ENCODE results near the gene MATR3.
"Not testable (repeated sequence)": the region's sequence is repeated elsewhere in the genome, so short reads cannot be mapped to it uniquely, and the experiment has no call there.

MATR3 gene

DNA sequence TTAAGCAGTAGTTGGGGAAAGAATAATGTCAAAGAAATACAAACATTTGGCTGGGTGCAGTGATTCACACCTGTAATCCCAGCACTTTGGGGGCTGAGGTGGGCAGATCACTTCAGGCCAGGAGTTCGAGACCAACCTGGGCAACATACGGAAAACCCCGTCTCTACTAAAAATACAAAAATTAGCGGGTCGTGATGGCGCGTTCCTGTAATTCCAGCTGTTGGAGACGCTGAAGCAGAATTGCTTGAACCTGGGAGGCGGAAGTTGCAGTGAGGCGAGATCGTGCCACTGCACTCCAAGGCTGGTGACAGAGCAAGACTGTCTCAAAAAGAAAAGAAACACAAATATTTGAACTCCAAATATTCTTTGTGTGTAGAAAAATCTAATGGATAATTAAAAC lies 4.7 kb downstream of the MATR3 start:
- Mint-ChIP-seq H3K4me3 (peak overlapping the region; percentile 67), H3K9me3 (no peaks in the 10 kb centered on the region)
- DNase-seq (ENCODE audit: low spot score in 2 of 2) = no peak

DNA sequence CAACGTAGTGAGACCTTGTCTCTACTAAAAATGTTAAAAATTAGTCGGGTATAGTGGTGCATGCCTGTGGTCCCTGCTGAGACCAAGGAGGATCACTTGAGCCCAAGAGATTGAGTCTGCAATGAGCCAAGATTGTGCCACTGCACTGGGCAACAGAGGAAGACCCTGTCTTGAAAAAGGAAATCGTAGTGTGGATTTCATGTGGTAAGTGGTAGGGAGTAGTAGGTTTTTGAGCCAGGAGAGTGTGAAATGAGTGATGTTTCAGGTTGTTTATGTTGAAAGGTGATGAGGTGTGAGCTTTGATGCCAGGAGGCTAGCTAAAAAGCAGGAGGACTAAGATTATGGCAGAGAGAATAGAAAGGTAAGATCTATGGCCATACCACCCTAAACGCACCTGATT lies 5.9 kb downstream of the MATR3 start:
- Mint-ChIP-seq H3K4me1 (peaks cover 63% of the 10 kb centered on the region), H3K4me3 (peak overlapping the region; percentile 39), H3K27ac (peak overlapping the region; percentile 22), H3K27me3 (no peaks in the 10 kb centered on the region), H3K9me3 (no peaks in the 10 kb centered on the region), H3K36me3 (peaks cover 6% of the 10 kb centered on the region)
- DNase-seq (ENCODE audit: low spot score in 2 of 2) = no peak
- ATAC-seq (ENCODE audit: low read depth) = no peak

More for the DNA sequence above, 4.7 kb downstream of the MATR3 start:
- peaks cover 6% of the 10 kb centered on the region for H3K36me3 Mint-ChIP-seq
- no peak for ATAC-seq (ENCODE audit: low read depth)
- peaks cover 58% of the 10 kb centered on the region for H3K4me1 Mint-ChIP-seq
- H3K27me3 Mint-ChIP-seq = no peaks in the 10 kb centered on the region
- H3K27ac Mint-ChIP-seq = peak overlapping the region; percentile 22

DNA sequence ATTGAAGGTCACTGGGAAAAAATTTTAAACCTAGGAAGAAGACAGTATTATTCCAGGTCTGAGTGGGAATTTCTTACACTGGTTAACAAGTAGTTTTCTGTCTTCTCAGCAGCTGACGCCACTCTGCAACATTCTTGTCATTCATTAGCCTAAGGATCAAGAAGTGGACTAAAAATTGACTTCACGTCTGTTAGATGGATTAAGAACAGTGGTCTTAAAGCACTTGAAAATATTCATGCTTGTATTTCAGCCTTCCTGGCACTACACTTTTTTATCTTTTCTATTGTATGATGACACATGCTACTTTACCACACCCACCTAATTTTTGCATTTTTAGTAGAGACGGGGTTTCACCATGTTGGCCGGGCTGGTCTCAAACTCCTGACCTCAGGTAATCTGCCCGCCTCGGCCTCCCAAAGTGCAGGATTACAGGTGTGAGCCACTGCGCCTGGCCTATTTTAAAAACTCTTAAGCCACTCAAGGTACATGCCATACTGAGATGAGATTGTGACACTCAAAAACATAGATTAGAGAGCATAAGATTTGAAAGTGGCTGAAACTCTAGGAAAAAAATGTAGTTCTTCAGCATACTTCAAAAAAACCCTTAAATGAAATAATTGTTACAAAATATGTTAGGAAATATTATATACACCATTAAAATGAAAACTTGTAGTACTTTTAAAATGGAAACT lies 8.4 kb downstream of the MATR3 start:
- peak overlapping the region; percentile 83 for H3K27ac Mint-ChIP-seq
- ATAC-seq (ENCODE audit: low read depth) (no peak), DNase-seq (ENCODE audit: low spot score in 2 of 2) (no peak)
- no peaks in the 10 kb centered on the region for H3K27me3 Mint-ChIP-seq
- H3K36me3 Mint-ChIP-seq = peaks cover 4% of the 10 kb centered on the region
- peaks cover 65% of the 10 kb centered on the region for H3K4me1 Mint-ChIP-seq
- H3K4me3 Mint-ChIP-seq = peak overlapping the region; percentile 38
- no peaks in the 10 kb centered on the region for H3K9me3 Mint-ChIP-seq

DNA sequence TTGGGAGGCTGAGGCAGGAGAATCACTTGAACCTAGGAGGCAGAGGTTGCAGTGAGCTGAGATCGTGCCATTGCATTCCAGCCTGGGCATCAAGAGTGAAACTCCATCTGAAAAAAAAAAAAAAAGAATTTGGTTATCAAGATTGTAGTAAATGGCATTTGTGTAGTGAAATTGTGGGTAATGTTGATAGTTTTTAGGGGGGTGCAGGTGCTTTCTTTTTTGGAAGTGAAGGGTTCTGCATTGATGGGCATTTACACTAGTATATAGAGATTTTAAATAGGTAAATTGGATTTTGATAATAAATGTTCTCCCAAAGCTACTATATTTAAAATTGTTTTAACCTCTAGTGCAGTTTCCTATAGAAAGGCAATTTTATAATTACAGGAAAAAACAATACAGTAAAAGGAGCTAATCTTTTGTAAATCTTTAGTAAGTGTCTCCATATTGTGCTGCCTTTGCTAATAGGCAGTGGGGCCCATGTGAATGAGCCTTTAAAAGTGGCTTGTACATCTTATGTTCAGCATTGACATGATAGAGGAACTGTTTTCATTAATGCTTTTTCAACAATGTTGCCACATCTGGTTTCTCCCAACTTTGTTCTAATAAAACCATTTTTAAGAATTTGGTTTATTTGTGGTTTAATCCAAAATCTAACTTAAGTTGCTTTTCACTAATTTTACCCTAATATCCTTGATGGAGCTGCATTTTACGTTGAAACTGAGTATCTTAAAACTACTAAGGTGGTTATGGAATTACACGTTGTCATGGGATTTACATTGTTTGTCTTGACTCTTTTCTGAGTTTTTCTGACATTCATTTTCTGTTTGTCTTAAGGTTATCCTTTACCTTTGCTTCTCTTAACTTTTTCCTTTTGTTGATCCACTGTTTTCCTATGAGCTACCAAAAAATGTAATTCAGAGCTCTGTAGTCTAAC lies 11.1 kb downstream of the MATR3 start:
- H3K27ac Mint-ChIP-seq = peak overlapping the region; percentile 56
- peaks cover 60% of the 10 kb centered on the region for H3K4me1 Mint-ChIP-seq

DNA sequence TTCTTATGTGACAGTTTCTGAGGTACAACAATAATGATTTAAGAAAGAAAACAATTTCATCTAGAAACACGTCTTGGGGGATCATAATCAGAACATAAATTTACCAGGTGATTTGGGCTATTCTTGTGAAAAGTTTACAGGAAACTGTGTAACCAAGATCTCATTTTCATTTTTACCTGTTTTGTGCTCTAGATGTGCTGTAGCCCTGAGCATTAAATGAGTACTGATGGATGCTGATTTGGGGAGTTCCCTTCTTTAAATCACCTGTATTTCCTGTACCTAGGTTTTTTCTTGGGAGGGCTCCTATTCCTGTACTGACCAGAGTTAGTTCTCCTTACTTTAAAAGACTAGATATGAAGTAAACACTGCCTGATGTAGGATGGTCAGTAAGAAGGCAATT lies 12.7 kb downstream of the MATR3 start:
- Mint-ChIP-seq H3K9me3 (no peaks in the 10 kb centered on the region), H3K4me1 (peaks cover 60% of the 10 kb centered on the region), H3K4me3 (peak overlapping the region; percentile 21), H3K36me3 (peaks cover 12% of the 10 kb centered on the region), H3K27ac (peak overlapping the region; percentile 51), H3K27me3 (no peaks in the 10 kb centered on the region)
- peak; percentile 31 for ATAC-seq (ENCODE audit: low read depth)
- no peak for DNase-seq (ENCODE audit: low spot score in 2 of 2)

More for the DNA sequence above, 11.1 kb downstream of the MATR3 start:
- H3K4me3 Mint-ChIP-seq = peak overlapping the region; percentile 49
- H3K9me3 Mint-ChIP-seq = no peaks in the 10 kb centered on the region
- H3K27me3 Mint-ChIP-seq = no peaks in the 10 kb centered on the region
- ATAC-seq (ENCODE audit: low read depth) (no peak), DNase-seq (ENCODE audit: low spot score in 2 of 2) (no peak)
- H3K36me3 Mint-ChIP-seq = peaks cover 12% of the 10 kb centered on the region

DNA sequence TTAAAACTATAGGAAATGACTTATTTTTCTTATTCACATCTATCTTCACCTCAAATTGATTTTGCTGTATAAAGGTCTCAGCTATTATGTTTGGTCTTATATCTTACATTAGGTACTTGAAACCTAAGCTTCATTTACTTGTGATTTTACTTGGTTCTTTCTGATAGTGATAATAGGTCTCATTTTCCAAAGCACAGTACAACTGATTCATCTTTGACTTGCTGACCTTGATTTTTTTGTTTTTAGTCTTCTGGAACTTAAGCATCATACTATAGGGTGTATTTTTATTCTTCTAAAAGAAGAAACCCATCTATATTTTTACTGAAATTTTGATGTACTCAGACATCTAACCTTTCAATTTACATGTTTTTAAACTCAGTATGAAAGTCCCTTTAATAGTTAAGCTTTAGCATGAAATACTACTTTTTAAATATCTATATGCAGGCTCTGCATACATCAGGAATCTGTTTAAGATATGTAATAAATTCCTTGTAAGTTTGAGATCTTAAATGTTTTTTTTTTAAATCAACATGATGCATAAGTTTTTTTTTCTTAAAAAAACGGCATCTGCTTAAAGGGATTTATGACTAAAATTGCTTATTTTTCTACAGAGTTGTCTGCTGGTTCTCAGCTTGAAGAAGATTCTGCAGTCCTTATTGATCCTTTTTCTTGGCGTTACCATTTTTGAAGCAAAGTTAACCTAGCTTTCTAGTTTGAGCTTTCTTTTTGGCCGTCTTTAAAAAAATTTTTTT lies 13.3 kb downstream of the MATR3 start:
- DNase-seq (ENCODE audit: low spot score in 2 of 2) = no peak
- no peak for ATAC-seq (ENCODE audit: low read depth)
- peak overlapping the region; percentile 51 for H3K27ac Mint-ChIP-seq
- peaks cover 13% of the 10 kb centered on the region for H3K36me3 Mint-ChIP-seq
- no peaks in the 10 kb centered on the region for H3K9me3 Mint-ChIP-seq
- no peaks in the 10 kb centered on the region for H3K27me3 Mint-ChIP-seq
- H3K4me3 Mint-ChIP-seq = peak overlapping the region; percentile 12
- H3K4me1 Mint-ChIP-seq = peaks cover 58% of the 10 kb centered on the region

DNA sequence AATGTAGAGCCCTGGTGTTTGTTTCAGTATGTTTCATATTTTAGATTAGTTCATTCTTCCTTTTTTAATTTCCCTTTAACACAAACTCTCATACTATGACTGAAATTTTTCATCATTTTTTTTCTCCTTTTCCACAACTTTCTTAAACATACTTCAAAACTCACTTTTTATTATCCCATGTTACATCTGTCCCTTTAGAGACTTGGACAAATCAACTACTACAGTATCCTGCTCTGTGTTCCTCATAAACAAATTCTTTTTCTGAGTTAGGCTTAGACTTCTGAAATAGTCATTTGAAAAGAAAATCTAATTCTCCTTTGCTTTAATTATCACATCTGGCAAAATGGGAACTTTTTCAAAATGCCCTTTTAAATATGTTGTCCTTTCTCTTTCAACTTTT lies 15.3 kb downstream of the MATR3 start:
- H3K27me3 Mint-ChIP-seq = no peaks in the 10 kb centered on the region
- H3K9me3 Mint-ChIP-seq = no peaks in the 10 kb centered on the region
- DNase-seq (ENCODE audit: low spot score in 2 of 2) (no peak), ATAC-seq (ENCODE audit: low read depth) (no peak)
- H3K4me3 Mint-ChIP-seq = peak overlapping the region; percentile 35
- peaks cover 12% of the 10 kb centered on the region for H3K36me3 Mint-ChIP-seq
- peaks cover 49% of the 10 kb centered on the region for H3K4me1 Mint-ChIP-seq
- peak overlapping the region; percentile 52 for H3K27ac Mint-ChIP-seq

- not testable (repeated sequence) for H3K9me3 Mint-ChIP-seq; ATAC-seq (ENCODE audit: low read depth); DNase-seq (ENCODE audit: low spot score in 2 of 2); H3K27me3 Mint-ChIP-seq
- Mint-ChIP-seq H3K36me3 (peaks cover 16% of the 10 kb centered on the region), H3K4me3 (peak overlapping the region; percentile 19), H3K4me1 (peaks cover 41% of the 10 kb centered on the region), H3K27ac (peak overlapping the region; percentile 65)
These were observed 17.2 kb downstream of the MATR3 start for GRCh38 chr5:139310715-139311186.

DNA sequence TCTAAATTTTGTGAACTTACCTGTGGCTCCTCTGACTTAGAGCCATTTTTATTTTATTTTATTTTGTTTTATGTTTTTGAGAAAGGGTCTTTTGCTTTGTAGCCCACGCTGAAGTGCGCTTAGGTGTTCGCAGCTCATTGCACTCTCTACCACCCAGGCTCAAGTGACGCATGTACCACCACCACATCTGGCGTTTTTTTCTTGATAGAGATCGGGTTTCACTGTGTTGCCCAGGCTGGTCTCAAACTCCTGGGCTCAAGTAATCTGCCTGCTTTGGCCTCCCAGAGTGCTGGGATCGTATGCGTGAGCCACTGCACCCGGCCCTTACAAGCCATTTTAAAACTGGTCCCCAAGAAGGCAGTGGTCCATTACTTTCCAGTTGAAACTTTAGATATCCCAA lies 18.5 kb downstream of the MATR3 start:
- Mint-ChIP-seq H3K27me3 (no peaks in the 10 kb centered on the region), H3K9me3 (no peaks in the 10 kb centered on the region), H3K36me3 (peaks cover 16% of the 10 kb centered on the region), H3K4me3 (no peak overlapping the region), H3K27ac (no peak overlapping the region), H3K4me1 (peaks cover 32% of the 10 kb centered on the region)
- DNase-seq (ENCODE audit: low spot score in 2 of 2) = no peak
- ATAC-seq (ENCODE audit: low read depth) = no peak

GRCh38 chr5:139314276-139314675 lies 20.7 kb downstream of the MATR3 start:
- no peaks in the 10 kb centered on the region for H3K9me3 Mint-ChIP-seq
- H3K27me3 Mint-ChIP-seq = no peaks in the 10 kb centered on the region
- no peak overlapping the region for H3K27ac Mint-ChIP-seq
- H3K4me1 Mint-ChIP-seq = peaks cover 14% of the 10 kb centered on the region
- no peak overlapping the region for H3K4me3 Mint-ChIP-seq
- ATAC-seq (ENCODE audit: low read depth) (no peak), DNase-seq (ENCODE audit: low spot score in 2 of 2) (no peak)
- peaks cover 6% of the 10 kb centered on the region for H3K36me3 Mint-ChIP-seq

DNA sequence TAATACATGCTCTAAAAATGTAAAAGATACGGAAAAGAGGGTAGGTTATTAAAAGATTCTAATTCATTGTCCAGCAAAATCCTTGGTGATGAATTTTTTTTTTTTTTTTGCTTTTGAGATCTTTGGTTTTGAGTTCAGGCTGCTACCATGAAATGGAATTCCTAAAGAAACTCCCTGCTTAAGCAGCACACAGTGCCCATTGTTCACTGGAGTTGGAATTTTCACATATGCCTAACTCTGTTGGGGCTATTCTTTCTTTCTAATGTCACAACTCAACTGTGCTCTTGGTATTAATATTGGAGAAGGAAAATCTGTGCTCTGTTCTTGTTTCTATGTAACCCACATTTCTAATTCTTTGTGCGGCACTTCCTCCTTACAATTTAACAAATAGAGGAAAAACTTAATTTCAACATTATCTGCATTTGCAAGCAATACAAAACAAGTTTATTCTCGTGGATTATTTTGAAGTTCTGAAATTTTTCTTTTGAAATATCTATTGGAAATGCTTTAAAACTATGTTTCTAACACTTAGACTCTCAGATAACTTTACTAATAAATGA lies 21.6 kb downstream of the MATR3 start:
- no peaks in the 10 kb centered on the region for H3K9me3 Mint-ChIP-seq
- no peaks in the 10 kb centered on the region for H3K27me3 Mint-ChIP-seq
- H3K36me3 Mint-ChIP-seq = peaks cover 6% of the 10 kb centered on the region
- ATAC-seq (ENCODE audit: low read depth) (no peak), DNase-seq (ENCODE audit: low spot score in 2 of 2) (no peak)
- peak overlapping the region; percentile 55 for H3K27ac Mint-ChIP-seq
- H3K4me1 Mint-ChIP-seq = peaks cover 11% of the 10 kb centered on the region
- no peak overlapping the region for H3K4me3 Mint-ChIP-seq

GRCh38 chr5:139335811-139336210 lies 42.3 kb downstream of the MATR3 start:
- H3K9me3 Mint-ChIP-seq = no peaks in the 10 kb centered on the region
- no peaks in the 10 kb centered on the region for H3K27me3 Mint-ChIP-seq
- ATAC-seq (ENCODE audit: low read depth) = peak; percentile 43
- peaks cover 4% of the 10 kb centered on the region for H3K36me3 Mint-ChIP-seq
- DNase-seq (ENCODE audit: low spot score in 2 of 2) = no peak
- H3K4me3 Mint-ChIP-seq = no peak overlapping the region
- peaks cover 5% of the 10 kb centered on the region for H3K4me1 Mint-ChIP-seq
- no peak overlapping the region for H3K27ac Mint-ChIP-seq

GRCh38 chr5:139340051-139340450 lies 46.5 kb downstream of the MATR3 start:
- no peak overlapping the region for H3K27ac Mint-ChIP-seq
- no peak overlapping the region for H3K4me3 Mint-ChIP-seq
- H3K27me3 Mint-ChIP-seq = no peaks in the 10 kb centered on the region
- ATAC-seq (ENCODE audit: low read depth) = no peak
- peaks cover 28% of the 10 kb centered on the region for H3K4me1 Mint-ChIP-seq
- DNase-seq (ENCODE audit: low spot score in 2 of 2) = no peak
- H3K36me3 Mint-ChIP-seq = peaks cover 2% of the 10 kb centered on the region
- H3K9me3 Mint-ChIP-seq = no peaks in the 10 kb centered on the region
